Measurements from ENCODE around the gene CCDC28A. TPM values are rescaled to one million over a fixed set of nuclear protein-coding genes. Genes with fewer than 3 reads are reported as not detected.

Gene CCDC28A
- total and polyA plus RNA-seq, 2 of the 4 experiments (the other 2 are of a cell fraction), result 6.8 to 8.0 TPM

DNA sequence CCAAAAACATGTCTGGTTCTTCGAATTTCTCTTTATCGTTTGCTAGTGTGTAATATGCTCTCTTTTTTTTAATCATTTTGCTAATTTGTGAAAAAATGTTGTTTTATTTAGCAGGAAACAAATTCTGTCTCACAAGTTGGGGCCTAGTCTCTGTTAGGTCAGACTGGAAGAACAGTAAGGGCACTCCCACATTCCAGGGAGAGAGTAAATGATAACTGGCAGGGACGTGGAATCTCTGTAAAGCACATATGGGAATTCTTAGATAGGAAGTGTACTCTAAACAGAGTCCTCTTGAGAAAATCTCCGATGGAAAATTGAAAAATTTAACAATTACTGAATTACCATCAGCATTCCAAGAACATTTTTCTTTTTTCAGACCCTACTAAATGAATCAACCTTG lies 16.4 kb upstream of the CCDC28A start:
- ChIA-PET POLR2A (ENCODE audit: unreplicated experiment) (no interaction called here), CTCF (no interaction called here)
- H2AK5ac ChIP-seq (ENCODE audit: low read depth, low read length), result no peak overlapping the region
- no peak overlapping the region for H2AFZ ChIP-seq (replicated peaks; ENCODE audit: low read length, poor library complexity)
- H3K79me1 ChIP-seq (ENCODE audit: low read depth in 1 of 2, low read length in 2 of 2), result no peaks in the 10 kb centered on the region
- no peaks in the 10 kb centered on the region for H3K4me1 ChIP-seq (ENCODE audit: control insufficient read depth, insufficient read depth, low read length)
- DNase-seq (no peak), ATAC-seq (ENCODE audit: low read depth) (peak; percentile 65)
- H2BK120ac ChIP-seq (ENCODE audit: low read depth, low read length), result no peak overlapping the region
- no peak overlapping the region for H3K27ac ChIP-seq (ENCODE audit: insufficient read depth, low read length)
- BruUV-seq (replicated peaks), result no TSS peak
- dilution Hi-C loops (cut with HindIII; ENCODE audit: low sequenced_read_pairs, unreplicated experiment) (no loop called here), intact Hi-C loops (cut with micrococcal nuclease) (no loop called here), in situ Hi-C loops (cut with MboI; ENCODE audit: low sequenced_read_pairs) (no loop called here)
- H3K18ac ChIP-seq (ENCODE audit: low read depth, low read length), result no peak overlapping the region; the same call in 1 of the 2 replicates
- H4K20me1 ChIP-seq (ENCODE audit: insufficient read depth, low read length), result no peaks in the 10 kb centered on the region
- H2BK5ac ChIP-seq (ENCODE audit: low read depth, low read length, poor library complexity, severe bottlenecking), result no peak overlapping the region
- no peaks in the 10 kb centered on the region for H3K36me3 ChIP-seq (ENCODE audit: control insufficient read depth, insufficient read depth, low read length)
- H3K23ac ChIP-seq (ENCODE audit: low read depth, low read length), result no peak overlapping the region
- H4K91ac ChIP-seq (ENCODE audit: insufficient read depth, low read depth, low read length), result no peak overlapping the region
- H2BK15ac ChIP-seq (ENCODE audit: low read depth, low read length), result no peak overlapping the region
- no peak overlapping the region for H3K4ac ChIP-seq (ENCODE audit: low read depth, low read length)
- TF ChIP-seq FOS (IDR thresholded peaks at IDR 0.05; ENCODE audit: low read depth, low read length) (no peak), MAZ (IDR thresholded peaks at IDR 0.05; ENCODE audit: borderline replicate concordance, low read depth, low read length) (no peak), MXI1 (IDR thresholded peaks at IDR 0.05; ENCODE audit: borderline replicate concordance, low read depth, low read length) (no peak), POLR2A (IDR thresholded peaks at IDR 0.05; ENCODE audit: low read depth, low read length) (no peak), CHD1 (IDR thresholded peaks at IDR 0.05; ENCODE audit: low read depth, low read length) (no peak), RCOR1 (IDR thresholded peaks at IDR 0.05; ENCODE audit: insufficient replicate concordance, low read length) (no peak), SMC3 (IDR thresholded peaks at IDR 0.05; ENCODE audit: low read depth, low read length) (no peak), RFX5 (IDR thresholded peaks at IDR 0.05; ENCODE audit: low read depth, low read length) (no peak), BHLHE40 (IDR thresholded peaks at IDR 0.05; ENCODE audit: low read depth, low read length) (no peak), RAD21 (IDR thresholded peaks at IDR 0.05; ENCODE audit: low read length) (no peak), MAFK (IDR thresholded peaks at IDR 0.05; ENCODE audit: low read depth, low read length) (no peak)
- TF ChIP-seq, protein P1, sequence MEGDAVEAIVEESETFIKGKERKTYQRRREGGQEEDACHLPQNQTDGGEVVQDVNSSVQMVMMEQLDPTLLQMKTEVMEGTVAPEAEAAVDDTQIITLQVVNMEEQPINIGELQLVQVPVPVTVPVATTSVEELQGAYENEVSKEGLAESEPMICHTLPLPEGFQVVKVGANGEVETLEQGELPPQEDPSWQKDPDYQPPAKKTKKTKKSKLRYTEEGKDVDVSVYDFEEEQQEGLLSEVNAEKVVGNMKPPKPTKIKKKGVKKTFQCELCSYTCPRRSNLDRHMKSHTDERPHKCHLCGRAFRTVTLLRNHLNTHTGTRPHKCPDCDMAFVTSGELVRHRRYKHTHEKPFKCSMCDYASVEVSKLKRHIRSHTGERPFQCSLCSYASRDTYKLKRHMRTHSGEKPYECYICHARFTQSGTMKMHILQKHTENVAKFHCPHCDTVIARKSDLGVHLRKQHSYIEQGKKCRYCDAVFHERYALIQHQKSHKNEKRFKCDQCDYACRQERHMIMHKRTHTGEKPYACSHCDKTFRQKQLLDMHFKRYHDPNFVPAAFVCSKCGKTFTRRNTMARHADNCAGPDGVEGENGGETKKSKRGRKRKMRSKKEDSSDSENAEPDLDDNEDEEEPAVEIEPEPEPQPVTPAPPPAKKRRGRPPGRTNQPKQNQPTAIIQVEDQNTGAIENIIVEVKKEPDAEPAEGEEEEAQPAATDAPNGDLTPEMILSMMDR (conservative IDR thresholded peaks at IDR 0.05; ENCODE audit: low read depth, low read length), result no peak
- TF ChIP-seq, protein P2, sequence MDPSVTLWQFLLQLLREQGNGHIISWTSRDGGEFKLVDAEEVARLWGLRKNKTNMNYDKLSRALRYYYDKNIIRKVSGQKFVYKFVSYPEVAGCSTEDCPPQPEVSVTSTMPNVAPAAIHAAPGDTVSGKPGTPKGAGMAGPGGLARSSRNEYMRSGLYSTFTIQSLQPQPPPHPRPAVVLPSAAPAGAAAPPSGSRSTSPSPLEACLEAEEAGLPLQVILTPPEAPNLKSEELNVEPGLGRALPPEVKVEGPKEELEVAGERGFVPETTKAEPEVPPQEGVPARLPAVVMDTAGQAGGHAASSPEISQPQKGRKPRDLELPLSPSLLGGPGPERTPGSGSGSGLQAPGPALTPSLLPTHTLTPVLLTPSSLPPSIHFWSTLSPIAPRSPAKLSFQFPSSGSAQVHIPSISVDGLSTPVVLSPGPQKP (IDR thresholded peaks at IDR 0.05; ENCODE audit: borderline replicate concordance, low read depth, low read length), result no peak
- TF ChIP-seq, protein P3, sequence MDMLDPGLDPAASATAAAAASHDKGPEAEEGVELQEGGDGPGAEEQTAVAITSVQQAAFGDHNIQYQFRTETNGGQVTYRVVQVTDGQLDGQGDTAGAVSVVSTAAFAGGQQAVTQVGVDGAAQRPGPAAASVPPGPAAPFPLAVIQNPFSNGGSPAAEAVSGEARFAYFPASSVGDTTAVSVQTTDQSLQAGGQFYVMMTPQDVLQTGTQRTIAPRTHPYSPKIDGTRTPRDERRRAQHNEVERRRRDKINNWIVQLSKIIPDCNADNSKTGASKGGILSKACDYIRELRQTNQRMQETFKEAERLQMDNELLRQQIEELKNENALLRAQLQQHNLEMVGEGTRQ (IDR thresholded peaks at IDR 0.05; ENCODE audit: low read depth, low read length), result no peak
- no peak overlapping the region for H3K4me3 ChIP-seq (ENCODE audit: insufficient read depth, low read depth, low read length)
- H3K4me2 ChIP-seq (ENCODE audit: low read depth, low read length), result no peak overlapping the region
- H3K9me1 ChIP-seq (ENCODE audit: insufficient read depth, low read length), result no peaks in the 10 kb centered on the region
- H3K9ac ChIP-seq (ENCODE audit: low read depth, low read length), result no peak overlapping the region
- H4K5ac ChIP-seq (ENCODE audit: low read depth, low read length), result no peak overlapping the region; the same call in 1 of the 2 replicates
- H3K9me3 ChIP-seq (ENCODE audit: control insufficient read depth, insufficient read depth, low read length), result no peaks in the 10 kb centered on the region
- WGBS, 2 experiments (ENCODE audit: extremely low coverage in 2 of 2, insufficient read length in 1 of 2), result no CpG with 5 or more reads among the region's 4 CpGs
- H2BK20ac ChIP-seq (ENCODE audit: low read depth, low read length), result no peak overlapping the region
- no peaks in the 10 kb centered on the region for H3K27me3 ChIP-seq (ENCODE audit: control insufficient read depth, insufficient read depth, low read length)
- no peak overlapping the region for H2AK9ac ChIP-seq (replicated peaks; ENCODE audit: low read depth, low read length, poor library complexity)
- H3K56ac ChIP-seq (ENCODE audit: extremely low read depth, insufficient read depth, low read length), result no peak overlapping the region
- no peak overlapping the region for H3K14ac ChIP-seq (replicated peaks; ENCODE audit: low read depth, low read length)
- H4K8ac ChIP-seq (ENCODE audit: low read depth in 2 of 2, low read length in 2 of 2), result 0 out of 4 replicates have a peak overlapping the region, but pooled peaks of 1 of the 2 experiments have one; percentile 58
